ENCODE data around the gene AFTPH. TPM values are rescaled to one million over a fixed set of nuclear protein-coding genes. Genes with fewer than 3 reads are reported as not detected.

The AFTPH gene
- total RNA-seq, 1 experiment from 2014 or later: 13.5 TPM

DNA sequence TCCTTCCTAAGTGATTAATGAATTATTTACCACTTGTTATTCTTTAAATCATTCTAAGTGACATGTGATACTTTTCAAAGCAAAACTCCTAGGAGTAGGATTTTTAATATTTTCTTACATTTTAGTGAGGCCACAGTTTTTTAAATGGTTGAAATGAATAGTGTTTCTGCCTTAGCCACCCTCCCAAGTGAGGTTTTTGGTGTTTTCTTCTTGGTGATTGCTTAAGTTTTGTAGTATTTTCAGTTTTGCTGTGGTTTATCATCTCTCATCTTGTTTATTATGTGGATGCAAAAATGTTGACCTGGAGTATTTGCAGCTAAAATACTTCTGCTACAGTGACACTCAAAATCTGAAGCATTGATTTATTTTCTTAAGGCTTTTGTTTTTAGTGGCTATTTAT, 9.8 kb downstream of the AFTPH start:
- H3K9me3 Mint-ChIP-seq: no peaks in the 10 kb centered on the region
- peaks cover 6 to 8% of the 10 kb centered on the region in 2 experiments for H3K4me1 Mint-ChIP-seq
- no peak for DNase-seq
- Histone ChIP-seq H4K5ac (ENCODE audit: insufficient read length, low read depth, low read length) (no peak overlapping the region), H4K20me1 (ENCODE audit: control insufficient read depth, insufficient read depth, insufficient read length) (no peaks in the 10 kb centered on the region), H3K79me1 (ENCODE audit: insufficient read depth, low read depth, low read length, poor library complexity, severe bottlenecking) (no peaks in the 10 kb centered on the region), H3K14ac (ENCODE audit: insufficient read depth, low read length) (no peak overlapping the region), H3K79me2 (ENCODE audit: insufficient read depth, low read length) (no peaks in the 10 kb centered on the region), H2BK15ac (ENCODE audit: low read depth, low read length) (no peak overlapping the region), H3K9ac (ENCODE audit: extremely low read depth, insufficient read length, low read length) (no peak overlapping the region), H2BK5ac (ENCODE audit: insufficient read length, low read length) (no peak overlapping the region), H3K4me1 (ENCODE audit: insufficient read depth, low read length) (no peaks in the 10 kb centered on the region), H3K4ac (ENCODE audit: low read depth, low read length) (no peak overlapping the region), H3K4me2 (ENCODE audit: insufficient read depth, insufficient read length, low read length) (no peak overlapping the region), H3T11ph (ENCODE audit: low read length) (no peak overlapping the region), H2BK12ac (ENCODE audit: insufficient read length, low read depth, low read length) (no peak overlapping the region), H2BK120ac (ENCODE audit: low read depth, low read length, poor library complexity, severe bottlenecking) (no peak overlapping the region), H3K23ac (ENCODE audit: insufficient read length, low read depth, low read length) (no peak overlapping the region), H3K27ac (ENCODE audit: insufficient read length, low read depth, low read length) (no peak overlapping the region), H3K9me3 (ENCODE audit: control insufficient read depth, low read depth, low read length) (no peaks in the 10 kb centered on the region), H2AK5ac (ENCODE audit: insufficient read length, low read length) (no peak overlapping the region), H3K18ac (ENCODE audit: insufficient read length, low read depth, low read length) (no peak overlapping the region), H2AFZ (ENCODE audit: low read length) (no peak overlapping the region), H4K8ac (replicated peaks; ENCODE audit: insufficient read length, low read depth, low read length) (no peak overlapping the region), H4K91ac (ENCODE audit: insufficient read length, low read depth, low read length) (no peak overlapping the region), H3K56ac (ENCODE audit: insufficient read length, low read depth, low read length) (no peak overlapping the region), H3K27me3 (ENCODE audit: insufficient read depth, low read length) (no peaks in the 10 kb centered on the region), H3K23me2 (ENCODE audit: insufficient read length, low read depth, low read length, poor library complexity, severe bottlenecking) (no peaks in the 10 kb centered on the region), H2BK20ac (ENCODE audit: low read depth, low read length, poor library complexity, severe bottlenecking) (no peak overlapping the region)
- no peaks in the 10 kb centered on the region for H3K27me3 Mint-ChIP-seq (ENCODE audit: low read depth)
- no peak for TF ChIP-seq CTCF (conservative IDR thresholded peaks at IDR 0.05)
- no peaks in the 10 kb centered on the region for H3K36me3 Mint-ChIP-seq (ENCODE audit: insufficient read depth in 1 of 3, low read depth in 3 of 3)
- no peak overlapping the region for H3K4me3 Mint-ChIP-seq
- H3K27ac Mint-ChIP-seq: no peak overlapping the region

Data from H9 (cell line).